Nephron progenitor cell (in vitro differentiated cells): ENCODE data around the gene LUM.

Experiments used
- DNase-seq: peaks from one replicate; pipeline ENCODE4 v3.0.0; 2021
- H3K27ac Mint-ChIP-seq: 2 replicates; pipeline ENCODE4 v1.8.0; 2021; ENCODE audit warnings: mild to moderate bottlenecking, moderate library complexity, mixed read lengths
- H3K27me3 Mint-ChIP-seq: 2 replicates; pipeline ENCODE4 v1.8.0; 2021; ENCODE audit warnings: mild to moderate bottlenecking, low read depth, mixed read lengths; ENCODE audit not compliant: poor library complexity
- H3K36me3 Mint-ChIP-seq: 2 replicates; pipeline ENCODE4 v1.8.0; 2021; ENCODE audit warnings: low read depth, mixed read lengths
- H3K4me1 Mint-ChIP-seq: 2 replicates; pipeline ENCODE4 v1.8.0; 2021; ENCODE audit warnings: mixed read lengths
- H3K4me3 Mint-ChIP-seq: 2 replicates; pipeline ENCODE4 v1.8.0; 2021; ENCODE audit warnings: mild to moderate bottlenecking, moderate library complexity, mixed read lengths
- H3K9me3 Mint-ChIP-seq: 2 replicates; pipeline ENCODE4 v1.8.0; 2021; ENCODE audit warnings: mild to moderate bottlenecking, moderate library complexity, mixed read lengths
- CTCF ChIP-seq: fragments of 200-600 bp; sonication (generic); IDR thresholded peaks from 2 replicates; pipeline ENCODE4 v1.5.0; 2021; ENCODE audit warnings: antibody characterized with exemption

LUM gene

GRCh38 chr12:91129662-91130362, 18.5 kb upstream of the LUM start:
- Mint-ChIP-seq H3K4me1 (no peaks in the 10 kb centered on the region), H3K9me3 (no peaks in the 10 kb centered on the region), H3K36me3 (no peaks in the 10 kb centered on the region), H3K27ac (peak overlapping the region; percentile 68), H3K4me3 (no peak overlapping the region), H3K27me3 (peaks cover 3% of the 10 kb centered on the region)
- DNase-seq, result no peak
- no peak for TF ChIP-seq CTCF

- H3K4me1 Mint-ChIP-seq, result no peaks in the 10 kb centered on the region
- TF ChIP-seq CTCF, result no peak
- no peak overlapping the region for H3K27ac Mint-ChIP-seq
- H3K27me3 Mint-ChIP-seq, result peaks cover 3% of the 10 kb centered on the region
- H3K36me3 Mint-ChIP-seq, result no peaks in the 10 kb centered on the region
- H3K9me3 Mint-ChIP-seq, result no peaks in the 10 kb centered on the region
- DNase-seq, result no peak
- no peak overlapping the region for H3K4me3 Mint-ChIP-seq
Measured at GRCh38 chr12:91127751-91128150, 16.5 kb upstream of the LUM start.

GRCh38 chr12:91127306-91127705, 16.0 kb upstream of the LUM start:
- Mint-ChIP-seq H3K4me1 (no peaks in the 10 kb centered on the region), H3K4me3 (no peak overlapping the region), H3K9me3 (peaks cover 3% of the 10 kb centered on the region), H3K36me3 (no peaks in the 10 kb centered on the region), H3K27me3 (peaks cover 3% of the 10 kb centered on the region), H3K27ac (no peak overlapping the region)
- no peak for TF ChIP-seq CTCF
- DNase-seq, result no peak

GRCh38 chr12:91126516-91126915, 15.2 kb upstream of the LUM start:
- peaks cover 3% of the 10 kb centered on the region for H3K27me3 Mint-ChIP-seq

GRCh38 chr12:91123236-91123916, 12.1 kb upstream of the LUM start:
- H3K27me3 Mint-ChIP-seq, result no peaks in the 10 kb centered on the region

More at GRCh38 chr12:91126516-91126915, 15.2 kb upstream of the LUM start:
- no peak overlapping the region for H3K27ac Mint-ChIP-seq
- no peaks in the 10 kb centered on the region for H3K36me3 Mint-ChIP-seq
- no peaks in the 10 kb centered on the region for H3K4me1 Mint-ChIP-seq
- no peak for DNase-seq
- no peak for TF ChIP-seq CTCF
- no peak overlapping the region for H3K4me3 Mint-ChIP-seq
- H3K9me3 Mint-ChIP-seq, result peaks cover 5% of the 10 kb centered on the region

More at GRCh38 chr12:91123236-91123916, 12.1 kb upstream of the LUM start:
- Mint-ChIP-seq H3K4me3 (no peak overlapping the region), H3K4me1 (no peaks in the 10 kb centered on the region), H3K9me3 (peaks cover 5% of the 10 kb centered on the region), H3K36me3 (no peaks in the 10 kb centered on the region), H3K27ac (no peak overlapping the region)
- no peak for TF ChIP-seq CTCF
- DNase-seq, result no peak
